ENCODE data around the gene MTCL1. TPM values are rescaled to one million over a fixed set of nuclear protein-coding genes. Genes with fewer than 3 reads are reported as not detected.

MTCL1 gene
- total and polyA plus RNA-seq, 4 donors: 0.65 to 5.4 (median 1.4) TPM

DNA sequence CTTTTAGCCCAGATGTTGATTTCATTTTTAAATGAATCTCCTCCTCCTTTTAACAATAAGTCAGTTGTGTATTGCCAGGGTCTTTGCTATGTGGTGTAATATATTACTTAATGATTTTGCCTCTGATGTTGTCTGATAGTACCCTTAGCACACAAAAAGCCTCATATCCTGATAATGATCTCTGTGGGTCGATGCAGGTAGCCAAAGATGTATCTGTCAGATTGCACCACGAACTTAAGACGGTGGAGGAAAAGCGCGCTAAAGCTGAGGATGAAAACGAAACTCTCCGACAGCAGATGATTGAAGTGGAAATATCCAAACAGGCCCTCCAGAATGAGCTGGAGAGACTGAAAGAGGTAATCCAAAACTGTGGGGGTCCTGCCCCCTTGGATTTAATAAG is 14.8 kb downstream of the MTCL1 start:
- no peak overlapping the region for H3K27ac ChIP-seq (ENCODE audit: low read depth in 1 of 2, low read length in 2 of 2)
- no peaks in the 10 kb centered on the region for H3K4me1 ChIP-seq (ENCODE audit: control insufficient read depth in 4 of 4, insufficient read depth in 4 of 4, low read length in 3 of 4)
- no peak for TF ChIP-seq HNF4G (IDR thresholded peaks at IDR 0.05)
- TF ChIP-seq RAD21 (IDR thresholded peaks at IDR 0.05): no peak
- no peak for TF ChIP-seq EGR1 (IDR thresholded peaks at IDR 0.05; ENCODE audit: low read depth in 2 of 2)
- TF ChIP-seq SP1 (IDR thresholded peaks at IDR 0.05): no peak
- TF ChIP-seq TAF1 (conservative IDR thresholded peaks at IDR 0.05): no peak
- TF ChIP-seq NR2F2 (IDR thresholded peaks at IDR 0.05): no peak
- TF ChIP-seq, protein P1, sequence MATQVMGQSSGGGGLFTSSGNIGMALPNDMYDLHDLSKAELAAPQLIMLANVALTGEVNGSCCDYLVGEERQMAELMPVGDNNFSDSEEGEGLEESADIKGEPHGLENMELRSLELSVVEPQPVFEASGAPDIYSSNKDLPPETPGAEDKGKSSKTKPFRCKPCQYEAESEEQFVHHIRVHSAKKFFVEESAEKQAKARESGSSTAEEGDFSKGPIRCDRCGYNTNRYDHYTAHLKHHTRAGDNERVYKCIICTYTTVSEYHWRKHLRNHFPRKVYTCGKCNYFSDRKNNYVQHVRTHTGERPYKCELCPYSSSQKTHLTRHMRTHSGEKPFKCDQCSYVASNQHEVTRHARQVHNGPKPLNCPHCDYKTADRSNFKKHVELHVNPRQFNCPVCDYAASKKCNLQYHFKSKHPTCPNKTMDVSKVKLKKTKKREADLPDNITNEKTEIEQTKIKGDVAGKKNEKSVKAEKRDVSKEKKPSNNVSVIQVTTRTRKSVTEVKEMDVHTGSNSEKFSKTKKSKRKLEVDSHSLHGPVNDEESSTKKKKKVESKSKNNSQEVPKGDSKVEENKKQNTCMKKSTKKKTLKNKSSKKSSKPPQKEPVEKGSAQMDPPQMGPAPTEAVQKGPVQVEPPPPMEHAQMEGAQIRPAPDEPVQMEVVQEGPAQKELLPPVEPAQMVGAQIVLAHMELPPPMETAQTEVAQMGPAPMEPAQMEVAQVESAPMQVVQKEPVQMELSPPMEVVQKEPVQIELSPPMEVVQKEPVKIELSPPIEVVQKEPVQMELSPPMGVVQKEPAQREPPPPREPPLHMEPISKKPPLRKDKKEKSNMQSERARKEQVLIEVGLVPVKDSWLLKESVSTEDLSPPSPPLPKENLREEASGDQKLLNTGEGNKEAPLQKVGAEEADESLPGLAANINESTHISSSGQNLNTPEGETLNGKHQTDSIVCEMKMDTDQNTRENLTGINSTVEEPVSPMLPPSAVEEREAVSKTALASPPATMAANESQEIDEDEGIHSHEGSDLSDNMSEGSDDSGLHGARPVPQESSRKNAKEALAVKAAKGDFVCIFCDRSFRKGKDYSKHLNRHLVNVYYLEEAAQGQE (IDR thresholded peaks at IDR 0.05): no peak
- no peak for TF ChIP-seq FOXA1 (IDR thresholded peaks at IDR 0.05)
- TF ChIP-seq, protein P2, sequence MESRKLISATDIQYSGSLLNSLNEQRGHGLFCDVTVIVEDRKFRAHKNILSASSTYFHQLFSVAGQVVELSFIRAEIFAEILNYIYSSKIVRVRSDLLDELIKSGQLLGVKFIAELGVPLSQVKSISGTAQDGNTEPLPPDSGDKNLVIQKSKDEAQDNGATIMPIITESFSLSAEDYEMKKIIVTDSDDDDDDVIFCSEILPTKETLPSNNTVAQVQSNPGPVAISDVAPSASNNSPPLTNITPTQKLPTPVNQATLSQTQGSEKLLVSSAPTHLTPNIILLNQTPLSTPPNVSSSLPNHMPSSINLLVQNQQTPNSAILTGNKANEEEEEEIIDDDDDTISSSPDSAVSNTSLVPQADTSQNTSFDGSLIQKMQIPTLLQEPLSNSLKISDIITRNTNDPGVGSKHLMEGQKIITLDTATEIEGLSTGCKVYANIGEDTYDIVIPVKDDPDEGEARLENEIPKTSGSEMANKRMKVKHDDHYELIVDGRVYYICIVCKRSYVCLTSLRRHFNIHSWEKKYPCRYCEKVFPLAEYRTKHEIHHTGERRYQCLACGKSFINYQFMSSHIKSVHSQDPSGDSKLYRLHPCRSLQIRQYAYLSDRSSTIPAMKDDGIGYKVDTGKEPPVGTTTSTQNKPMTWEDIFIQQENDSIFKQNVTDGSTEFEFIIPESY (IDR thresholded peaks at IDR 0.05): no peak
- TF ChIP-seq, protein P3, sequence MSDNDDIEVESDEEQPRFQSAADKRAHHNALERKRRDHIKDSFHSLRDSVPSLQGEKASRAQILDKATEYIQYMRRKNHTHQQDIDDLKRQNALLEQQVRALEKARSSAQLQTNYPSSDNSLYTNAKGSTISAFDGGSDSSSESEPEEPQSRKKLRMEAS (IDR thresholded peaks at IDR 0.05): no peak
- H3K9ac ChIP-seq (ENCODE audit: low read depth in 1 of 2, low read length in 2 of 2): no peak overlapping the region
- H3K27me3 ChIP-seq (ENCODE audit: control insufficient read depth in 4 of 4, insufficient read depth in 4 of 4, low read length in 3 of 4): no peaks in the 10 kb centered on the region
- DNase-seq (ENCODE audit: low spot score): no peak
- no peaks in the 10 kb centered on the region for H3K36me3 ChIP-seq (ENCODE audit: control insufficient read depth in 4 of 4, insufficient read depth in 3 of 4, low read depth in 1 of 4, low read length in 3 of 4)
- no peak overlapping the region for H3K4me3 ChIP-seq (ENCODE audit: low read depth in 1 of 3, low read length in 3 of 3)
- H3K9me3 ChIP-seq (ENCODE audit: control insufficient read depth in 4 of 4, low read length in 3 of 4): no peaks in the 10 kb centered on the region
- 91% methylated on average over 7 of the region's 7 CpGs for WGBS

DNA sequence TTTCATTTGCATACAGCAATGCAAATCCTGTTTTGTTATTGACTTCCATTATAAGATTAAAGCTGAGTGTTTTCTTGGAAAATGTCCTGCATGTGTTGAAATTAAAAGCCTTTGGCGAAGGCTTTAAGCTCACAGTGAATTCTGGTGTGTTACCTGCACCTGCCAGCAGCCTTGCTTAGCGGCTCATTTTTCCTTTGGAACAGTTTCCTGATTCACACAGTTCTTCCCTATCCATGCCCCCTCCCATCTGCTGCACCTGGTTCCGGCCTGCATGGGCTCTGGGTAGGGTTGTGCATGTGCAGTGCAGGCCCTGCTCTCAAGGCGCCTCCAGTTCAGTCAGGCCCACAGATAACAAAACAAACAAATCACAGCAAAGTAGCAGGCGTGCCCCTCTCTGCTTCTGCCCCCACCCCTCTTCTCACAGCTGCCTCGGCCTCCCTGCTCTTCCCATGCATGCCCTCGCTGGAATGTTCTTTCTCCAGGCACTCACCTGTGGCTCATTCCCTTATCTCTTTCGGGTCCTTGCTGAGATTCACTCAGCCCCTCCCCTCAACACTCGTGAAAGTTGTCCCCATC is 15.8 kb downstream of the MTCL1 start:
- Histone ChIP-seq H3K9ac (ENCODE audit: low read depth in 1 of 2, low read length in 2 of 2) (no peak overlapping the region), H3K27me3 (ENCODE audit: control insufficient read depth in 4 of 4, insufficient read depth in 4 of 4, low read length in 3 of 4) (no peaks in the 10 kb centered on the region), H3K4me1 (ENCODE audit: control insufficient read depth in 4 of 4, insufficient read depth in 4 of 4, low read length in 3 of 4) (no peaks in the 10 kb centered on the region), H3K36me3 (ENCODE audit: control insufficient read depth in 4 of 4, insufficient read depth in 3 of 4, low read depth in 1 of 4, low read length in 3 of 4) (no peaks in the 10 kb centered on the region), H3K9me3 (ENCODE audit: control insufficient read depth in 4 of 4, low read length in 3 of 4) (no peaks in the 10 kb centered on the region), H3K4me3 (ENCODE audit: low read depth in 1 of 3, low read length in 3 of 3) (no peak overlapping the region), H3K27ac (ENCODE audit: low read depth in 1 of 2, low read length in 2 of 2) (no peak overlapping the region)
- WGBS: 91% methylated on average over 9 of the region's 9 CpGs
- TF ChIP-seq, protein P1 (IDR thresholded peaks at IDR 0.05): no peak
- TF ChIP-seq NR2F2 (IDR thresholded peaks at IDR 0.05) (no peak), HNF4A (conservative IDR thresholded peaks at IDR 0.05) (no peak), RXRA (IDR thresholded peaks at IDR 0.05) (no peak), RAD21 (IDR thresholded peaks at IDR 0.05) (no peak), JUND (IDR thresholded peaks at IDR 0.05) (no peak)
- TF ChIP-seq, protein P2 (IDR thresholded peaks at IDR 0.05): no peak
- TF ChIP-seq, protein P3 (IDR thresholded peaks at IDR 0.05): no peak
- no peak for DNase-seq (ENCODE audit: low spot score)
